ENCODE results near the gene SVOP. TPM values are rescaled to one million over a fixed set of nuclear protein-coding genes. Genes with fewer than 3 reads are reported as not detected.

SVOP gene
- polyA plus RNA-seq, 3 donors = not detected

DNA sequence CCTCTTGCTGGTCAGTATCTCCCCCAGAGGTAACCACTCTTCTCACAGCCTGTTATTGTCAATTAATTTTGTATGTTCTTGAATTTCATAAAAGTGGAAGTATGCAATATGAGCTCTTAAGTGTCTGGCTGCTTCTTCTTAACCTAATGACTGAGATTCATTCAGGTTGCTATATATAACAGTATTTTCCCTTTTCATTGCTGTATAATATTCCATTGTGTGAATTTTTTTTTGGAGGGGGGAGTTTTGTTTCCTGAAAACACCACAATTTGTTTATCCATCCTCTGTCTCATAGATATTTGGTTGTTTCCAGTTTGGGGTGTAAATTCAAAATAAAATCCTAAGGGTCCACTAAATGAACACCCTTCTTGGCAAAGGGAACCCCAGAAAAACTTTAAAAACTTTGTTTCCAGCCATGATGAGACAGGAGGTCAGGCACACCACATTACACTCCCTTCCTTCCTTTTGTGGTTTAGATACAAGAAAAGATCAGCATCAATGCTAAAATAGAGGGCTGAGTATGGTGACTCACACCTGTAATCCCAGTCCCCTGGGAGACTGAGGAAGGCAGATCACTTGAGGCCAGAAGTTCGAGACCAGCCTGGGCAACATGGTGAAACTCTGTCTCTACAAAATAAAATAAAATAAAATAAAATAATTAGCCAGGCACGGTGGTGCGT lies 145.0 kb downstream of the SVOP start:
- H3K9me3 ChIP-seq (replicated peaks in 1 of 2; ENCODE audit: control insufficient read depth in 1 of 2, insufficient read depth in 1 of 2, low read length in 2 of 2) = no peaks in the 10 kb centered on the region

DNA sequence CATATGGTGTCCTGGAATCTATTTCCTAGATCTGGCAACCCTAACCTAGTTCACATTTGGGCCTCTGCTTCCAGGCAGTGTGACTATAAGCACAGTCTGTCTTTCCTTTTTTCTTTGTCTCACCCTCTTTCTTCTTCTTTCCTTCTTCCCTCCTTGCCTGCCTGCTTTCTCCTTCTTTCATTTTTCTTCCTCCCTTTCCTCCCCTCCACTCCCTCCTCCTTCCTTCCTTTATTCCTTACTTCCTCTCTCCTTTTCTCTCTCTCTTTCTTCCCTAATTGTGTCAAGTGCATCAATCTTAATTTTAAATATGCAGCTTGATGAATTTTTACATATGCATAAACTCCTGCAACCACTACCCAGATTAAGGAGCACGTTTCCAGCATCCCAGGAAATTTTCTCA lies 145.6 kb downstream of the SVOP start:
- Histone ChIP-seq H3K4me2 (replicated peaks; ENCODE audit: extremely low read depth, low read length, poor library complexity, severe bottlenecking) (no peak overlapping the region), H3K4me1 (ENCODE audit: control insufficient read depth in 1 of 2, insufficient read depth in 2 of 2, low read length in 2 of 2) (no peaks in the 10 kb centered on the region), H3K36me3 (replicated peaks in 1 of 2; ENCODE audit: control insufficient read depth in 1 of 2, insufficient read depth in 2 of 2, low read length in 2 of 2) (no peaks in the 10 kb centered on the region), H3K27me3 (ENCODE audit: control insufficient read depth in 2 of 2, insufficient read depth in 2 of 2, low read length in 2 of 2) (no peaks in the 10 kb centered on the region), H3K79me2 (ENCODE audit: insufficient read depth, low read length) (no peaks in the 10 kb centered on the region), H3K9me3 (replicated peaks in 1 of 2; ENCODE audit: control insufficient read depth in 1 of 2, insufficient read depth in 1 of 2, low read length in 2 of 2) (no peaks in the 10 kb centered on the region), H4K20me1 (ENCODE audit: insufficient read depth, low read length) (no peaks in the 10 kb centered on the region), H3K4me3 (replicated peaks in 1 of 3; ENCODE audit: low read depth in 2 of 3, low read length in 3 of 3) (no peak overlapping the region), H3K27ac (ENCODE audit: low read depth in 1 of 2, low read length in 2 of 2) (no peak overlapping the region), H3K9ac (ENCODE audit: insufficient read depth, low read length, poor library complexity, severe bottlenecking) (no peak overlapping the region), H2AFZ (ENCODE audit: insufficient read depth, low read depth, low read length, poor library complexity, severe bottlenecking) (no peak overlapping the region)
- WGBS (ENCODE audit: insufficient coverage) = no CpG with 5 or more reads among the region's 1 CpG
- no peaks in the 10 kb centered on the region for H3K36me3 Mint-ChIP-seq
- H3K9me3 Mint-ChIP-seq = peaks cover 0 to 4% (median 0%) of the 10 kb centered on the region in 7 donors
- peak overlapping the region in 3 of 7 donors; percentile 5 to 57 (median 9) for H3K27ac Mint-ChIP-seq
- TF ChIP-seq CTCF (IDR thresholded peaks at IDR 0.05) = no peak
- DNase-seq = no peak
- no peak overlapping the region for H3K4me3 Mint-ChIP-seq
- intact Hi-C loops (cut with micrococcal nuclease) = no loop called here
- H3K4me1 Mint-ChIP-seq = peaks cover 9% of the 10 kb centered on the region
- H3K27me3 Mint-ChIP-seq (ENCODE audit: low read depth in 3 of 3) = peaks cover 0 to 3% (median 1%) of the 10 kb centered on the region in 3 donors

More for the DNA sequence above, 145.0 kb downstream of the SVOP start:
- Histone ChIP-seq H3K4me2 (replicated peaks; ENCODE audit: extremely low read depth, low read length, poor library complexity, severe bottlenecking) (no peak overlapping the region), H3K27ac (ENCODE audit: low read depth in 1 of 2, low read length in 2 of 2) (no peak overlapping the region), H3K27me3 (ENCODE audit: control insufficient read depth in 2 of 2, insufficient read depth in 2 of 2, low read length in 2 of 2) (no peaks in the 10 kb centered on the region), H2AFZ (ENCODE audit: insufficient read depth, low read depth, low read length, poor library complexity, severe bottlenecking) (no peak overlapping the region), H3K4me3 (replicated peaks in 1 of 3; ENCODE audit: low read depth in 2 of 3, low read length in 3 of 3) (no peak overlapping the region), H3K9ac (ENCODE audit: insufficient read depth, low read length, poor library complexity, severe bottlenecking) (no peak overlapping the region), H3K36me3 (replicated peaks in 1 of 2; ENCODE audit: control insufficient read depth in 1 of 2, insufficient read depth in 2 of 2, low read length in 2 of 2) (no peaks in the 10 kb centered on the region), H4K20me1 (ENCODE audit: insufficient read depth, low read length) (no peaks in the 10 kb centered on the region), H3K79me2 (ENCODE audit: insufficient read depth, low read length) (no peaks in the 10 kb centered on the region), H3K4me1 (ENCODE audit: control insufficient read depth in 1 of 2, insufficient read depth in 2 of 2, low read length in 2 of 2) (no peaks in the 10 kb centered on the region)
- Mint-ChIP-seq H3K9me3 (peaks cover 0 to 4% (median 0%) of the 10 kb centered on the region in 7 donors), H3K4me3 (no peak overlapping the region), H3K4me1 (peaks cover 9% of the 10 kb centered on the region), H3K27me3 (ENCODE audit: low read depth in 3 of 3) (peaks cover 0 to 3% (median 1%) of the 10 kb centered on the region in 3 donors), H3K27ac (peak overlapping the region in 2 of 7 donors; percentile 5 to 9), H3K36me3 (no peaks in the 10 kb centered on the region)
- TF ChIP-seq CTCF (IDR thresholded peaks at IDR 0.05) = no peak
- WGBS (ENCODE audit: insufficient coverage) = 100% methylated on average over 1 of the region's 3 CpGs
- peak in 2 of 3 donors; percentile 18 to 30 for DNase-seq
- intact Hi-C loops (cut with micrococcal nuclease) = no loop called here

All from CD14-positive monocyte (primary cell).